ENCODE results near the gene ZNF260. TPM values are rescaled to one million over a fixed set of nuclear protein-coding genes. Genes with fewer than 3 reads are reported as not detected.
A peak's percentile ranks its signal among the peaks of the same experiment; 100 is the strongest.

Gene ZNF260
- total RNA-seq, 1 donor from 2014 or later: 35.7 TPM

DNA sequence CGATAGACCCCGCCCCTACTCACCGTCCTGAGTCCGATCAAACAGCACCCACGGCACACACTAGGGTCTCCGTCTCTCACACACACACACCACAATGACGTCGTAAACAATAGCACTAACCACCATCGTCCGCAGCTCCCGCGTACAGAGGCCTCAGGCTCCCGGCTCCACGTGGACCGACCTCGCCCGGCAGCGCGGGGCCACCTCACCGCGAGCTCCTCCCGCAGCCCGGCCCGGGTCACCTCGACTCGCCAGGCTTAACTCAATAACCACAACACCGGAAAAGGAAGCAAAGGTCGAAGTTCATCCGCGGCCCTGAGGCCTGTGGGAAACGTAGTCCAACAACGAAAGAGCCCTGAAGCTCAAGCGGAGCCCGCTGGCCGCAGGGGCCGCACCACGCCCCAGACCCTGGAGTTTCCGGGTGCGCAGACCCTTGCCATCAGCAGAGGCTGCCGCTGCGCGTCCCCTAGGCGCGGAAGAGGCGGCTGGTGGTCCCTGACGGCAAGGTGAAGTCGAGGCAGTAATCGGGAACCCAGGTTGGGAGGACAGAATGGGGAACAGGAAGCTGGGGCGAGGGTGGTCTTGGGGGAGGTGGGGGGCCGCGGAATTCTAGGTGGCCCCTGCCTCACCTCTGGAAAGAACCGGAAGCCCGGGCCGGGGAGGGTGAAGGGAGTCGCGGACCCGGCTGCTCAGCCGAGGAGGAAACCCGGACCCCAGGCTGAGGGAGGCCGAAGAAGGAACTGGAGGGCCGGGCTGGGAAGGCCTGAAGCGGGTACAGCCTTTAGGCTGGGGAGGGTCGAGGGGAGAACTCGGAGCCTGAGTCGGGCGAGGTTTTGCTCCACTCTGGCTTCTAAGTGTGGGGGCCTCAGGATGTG lies 45.2 kb upstream of the ZNF260 start, which contains the start of gene ZNF529:
Gene ZNF529, minus strand, starts transcription at position 273 of the 875 bp plus-strand sequence. CDS start 946 bp downstream, outside the sequence.
- peaks cover 56% of the 10 kb centered on the region for H3K36me3 Mint-ChIP-seq
- peaks cover 3% of the 10 kb centered on the region for H3K9me3 Mint-ChIP-seq
- peak; percentile 93 for DNase-seq (ENCODE audit: extremely low spot score, unreplicated experiment)
- TF ChIP-seq, protein P1, sequence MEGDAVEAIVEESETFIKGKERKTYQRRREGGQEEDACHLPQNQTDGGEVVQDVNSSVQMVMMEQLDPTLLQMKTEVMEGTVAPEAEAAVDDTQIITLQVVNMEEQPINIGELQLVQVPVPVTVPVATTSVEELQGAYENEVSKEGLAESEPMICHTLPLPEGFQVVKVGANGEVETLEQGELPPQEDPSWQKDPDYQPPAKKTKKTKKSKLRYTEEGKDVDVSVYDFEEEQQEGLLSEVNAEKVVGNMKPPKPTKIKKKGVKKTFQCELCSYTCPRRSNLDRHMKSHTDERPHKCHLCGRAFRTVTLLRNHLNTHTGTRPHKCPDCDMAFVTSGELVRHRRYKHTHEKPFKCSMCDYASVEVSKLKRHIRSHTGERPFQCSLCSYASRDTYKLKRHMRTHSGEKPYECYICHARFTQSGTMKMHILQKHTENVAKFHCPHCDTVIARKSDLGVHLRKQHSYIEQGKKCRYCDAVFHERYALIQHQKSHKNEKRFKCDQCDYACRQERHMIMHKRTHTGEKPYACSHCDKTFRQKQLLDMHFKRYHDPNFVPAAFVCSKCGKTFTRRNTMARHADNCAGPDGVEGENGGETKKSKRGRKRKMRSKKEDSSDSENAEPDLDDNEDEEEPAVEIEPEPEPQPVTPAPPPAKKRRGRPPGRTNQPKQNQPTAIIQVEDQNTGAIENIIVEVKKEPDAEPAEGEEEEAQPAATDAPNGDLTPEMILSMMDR (conservative IDR thresholded peaks at IDR 0.05): peak; percentile 28
- H3K4me1 Mint-ChIP-seq (ENCODE audit: unreplicated experiment): peaks cover 17% of the 10 kb centered on the region
- peak within 1 kb of the TSS; percentile 99 for H3K4me3 Mint-ChIP-seq
- H3K27ac Mint-ChIP-seq: peak within 1 kb of the TSS; percentile 99
- H3K27me3 Mint-ChIP-seq: no peaks in the 10 kb centered on the region

DNA sequence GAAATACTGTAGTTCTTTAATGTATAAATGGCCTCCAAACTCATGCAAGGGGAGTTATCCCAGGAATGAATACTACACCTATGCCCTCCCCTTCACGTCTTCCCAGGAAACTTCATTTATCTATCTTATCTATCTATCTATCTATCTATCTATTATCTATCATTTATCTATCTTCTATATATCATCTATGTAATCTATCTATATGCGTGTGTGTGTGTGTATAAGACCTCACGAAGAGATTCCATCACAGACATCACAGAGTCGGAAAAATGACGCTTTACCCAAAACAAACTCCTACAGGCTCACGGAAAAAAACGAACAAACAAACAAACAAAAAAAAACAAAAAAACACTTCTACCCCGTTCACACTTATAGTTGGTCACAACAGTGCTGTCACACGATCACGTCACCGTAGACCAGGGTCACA lies 44.5 kb upstream of the ZNF260 start:
- Mint-ChIP-seq H3K4me3 (peak overlapping the region; percentile 99), H3K9me3 (peaks cover 8% of the 10 kb centered on the region), H3K27me3 (no peaks in the 10 kb centered on the region), H3K27ac (peak overlapping the region; percentile 99), H3K36me3 (peaks cover 60% of the 10 kb centered on the region), H3K4me1 (ENCODE audit: unreplicated experiment) (peaks cover 17% of the 10 kb centered on the region)
- DNase-seq (ENCODE audit: extremely low spot score, unreplicated experiment): no peak
- TF ChIP-seq, protein P1 (conservative IDR thresholded peaks at IDR 0.05): no peak

DNA sequence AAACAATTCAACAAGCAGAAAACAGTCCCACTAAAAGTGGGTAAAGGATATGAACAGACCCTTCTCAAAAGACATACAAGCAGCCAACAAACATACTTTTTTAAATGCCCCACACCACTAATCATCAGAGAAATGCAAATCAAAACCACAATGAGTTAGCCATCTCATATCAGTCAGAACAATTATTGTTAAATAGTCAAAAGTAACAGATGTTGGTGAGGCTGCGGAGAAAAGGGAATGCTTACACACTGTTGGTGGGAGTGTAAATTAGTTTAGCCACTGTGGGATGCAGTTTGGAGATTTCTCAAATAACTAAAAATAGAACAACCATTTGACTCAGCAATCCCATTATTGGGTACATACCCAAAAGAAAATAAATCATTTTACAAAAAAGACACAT lies 36.3 kb upstream of the ZNF260 start:
- H3K9me3 Mint-ChIP-seq: peaks cover 27% of the 10 kb centered on the region
- H3K4me1 Mint-ChIP-seq (ENCODE audit: unreplicated experiment): no peaks in the 10 kb centered on the region
- H3K36me3 Mint-ChIP-seq: peaks cover 70% of the 10 kb centered on the region
- no peak overlapping the region for H3K4me3 Mint-ChIP-seq
- H3K27me3 Mint-ChIP-seq: no peaks in the 10 kb centered on the region
- no peak overlapping the region for H3K27ac Mint-ChIP-seq
- TF ChIP-seq, protein P1 (conservative IDR thresholded peaks at IDR 0.05): no peak
- DNase-seq (ENCODE audit: extremely low spot score, unreplicated experiment): no peak

GRCh38 chr19:36547001-36547732 lies 19.1 kb upstream of the ZNF260 start:
- TF ChIP-seq, protein P1 (conservative IDR thresholded peaks at IDR 0.05): no peak
- Mint-ChIP-seq H3K27me3 (no peaks in the 10 kb centered on the region), H3K4me3 (no peak overlapping the region), H3K4me1 (ENCODE audit: unreplicated experiment) (no peaks in the 10 kb centered on the region), H3K36me3 (peaks cover 92% of the 10 kb centered on the region), H3K9me3 (peaks cover 54% of the 10 kb centered on the region), H3K27ac (no peak overlapping the region)
- no peak for DNase-seq (ENCODE audit: extremely low spot score, unreplicated experiment)

GRCh38 chr19:36528921-36529518 lies 949 bp upstream of the ZNF260 start:
- Mint-ChIP-seq H3K9me3 (peaks cover 5% of the 10 kb centered on the region), H3K27ac (peak overlapping the region; percentile 99), H3K4me3 (peak overlapping the region; percentile 100), H3K4me1 (ENCODE audit: unreplicated experiment) (peaks cover 9% of the 10 kb centered on the region), H3K27me3 (no peaks in the 10 kb centered on the region), H3K36me3 (peaks cover 49% of the 10 kb centered on the region)
- TF ChIP-seq, protein P1 (conservative IDR thresholded peaks at IDR 0.05): no peak
- no peak for DNase-seq (ENCODE audit: extremely low spot score, unreplicated experiment)

Measured in type B pancreatic cell (in vitro differentiated cells).